Liver (tissue), 9 donors: Measurements from ENCODE around the gene PKD1L1. TPM values are rescaled to one million over a fixed set of nuclear protein-coding genes. Genes with fewer than 3 reads are reported as not detected.

ENCODE experiments used
- DNase-seq: peaks from one replicate; pipeline ENCODE4 v3.0.0-alpha.2; 2017; ENCODE audit warnings: low spot score
- H3K27ac ChIP-seq, 2 donors: one replicate each; pipeline ENCODE4 v1.7.0; 2013; ENCODE audit warnings: inconsistent platforms in 2 of 2, low read length in 2 of 2, control low read depth in 1 of 2, low read depth in 1 of 2, mild to moderate bottlenecking in 1 of 2
- H3K27me3 ChIP-seq, 4 donors: one replicate each; pipeline versions ENCODE4 v1.6.1 to v1.7.0; 2013; ENCODE audit warnings: low read length in 3 of 4, inconsistent platforms in 1 of 4, mild to moderate bottlenecking in 1 of 4, moderate library complexity in 1 of 4; ENCODE audit not compliant: control insufficient read depth in 4 of 4, insufficient read depth in 4 of 4
- H3K36me3 ChIP-seq, 4 donors: one replicate each; pipeline versions ENCODE4 v1.6.1 to v1.7.0; 2013; ENCODE audit warnings: low read length in 3 of 4, mild to moderate bottlenecking in 3 of 4, low read depth in 1 of 4, moderate library complexity in 1 of 4; ENCODE audit not compliant: control insufficient read depth in 4 of 4, insufficient read depth in 3 of 4
- H3K4me1 ChIP-seq, 4 donors: one replicate each; pipeline versions ENCODE4 v1.6.1 to v1.7.0; 2013; ENCODE audit warnings: low read length in 3 of 4, mild to moderate bottlenecking in 3 of 4, moderate library complexity in 1 of 4; ENCODE audit not compliant: control insufficient read depth in 4 of 4, insufficient read depth in 4 of 4
- H3K4me3 ChIP-seq, 3 donors: one replicate each; pipeline versions ENCODE4 v1.6.1 to v1.7.0; 2013; ENCODE audit warnings: low read length in 3 of 3, control low read depth in 1 of 3, low read depth in 1 of 3, mild to moderate bottlenecking in 1 of 3
- H3K9ac ChIP-seq, 2 donors: one replicate each; pipeline ENCODE4 v1.7.0; 2013; ENCODE audit warnings: low read length in 2 of 2, mild to moderate bottlenecking in 2 of 2, moderate library complexity in 2 of 2, control low read depth in 1 of 2, low read depth in 1 of 2
- H3K9me3 ChIP-seq, 4 donors: one replicate each; pipeline versions ENCODE4 v1.6.1 to v1.7.0; 2013; ENCODE audit warnings: low read length in 3 of 4; ENCODE audit not compliant: control insufficient read depth in 4 of 4
- ATF3 ChIP-seq: IDR thresholded peaks from 2 replicates; pipeline ENCODE4 v1.6.1; 2016; ENCODE audit warnings: antibody characterized with exemption
- CTCF ChIP-seq: fragments of 150-350 bp; IDR thresholded peaks from 2 replicates; pipeline ENCODE4 v1.5.1; 2017; ENCODE audit warnings: improper control_type of control experiment, low read depth, low read length; ENCODE audit not compliant: missing input control
- EGR1 ChIP-seq, 2 donors: IDR thresholded peaks; 2 replicates each; pipeline ENCODE4 v1.6.1; 2016 to 2018; ENCODE audit warnings: antibody characterized with exemption in 2 of 2, low read depth in 2 of 2
- FOXA1 ChIP-seq: IDR thresholded peaks from 2 replicates; pipeline ENCODE4 v1.6.1; 2016; ENCODE audit warnings: antibody characterized with exemption
- FOXA2 ChIP-seq: IDR thresholded peaks from 2 replicates; pipeline ENCODE4 v1.6.1; 2016; ENCODE audit warnings: antibody characterized with exemption
- JUND ChIP-seq, 2 donors: IDR thresholded peaks; 2 replicates each; pipeline ENCODE4 v1.6.1; 2016; ENCODE audit warnings: antibody characterized with exemption in 2 of 2
- MAX ChIP-seq: IDR thresholded peaks from 2 replicates; pipeline ENCODE4 v1.6.1; 2016; ENCODE audit warnings: antibody characterized with exemption
- RAD21 ChIP-seq, 2 donors: IDR thresholded peaks; 2 replicates each; pipeline ENCODE4 v1.6.1; 2016; ENCODE audit warnings: antibody characterized with exemption in 2 of 2, mild to moderate bottlenecking in 2 of 2
- REST ChIP-seq: IDR thresholded peaks from 2 replicates; pipeline ENCODE4 v1.6.1; 2016; ENCODE audit warnings: antibody characterized with exemption, mild to moderate bottlenecking
- YY1 ChIP-seq: IDR thresholded peaks from 2 replicates; pipeline ENCODE4 v1.6.1; 2016; ENCODE audit warnings: antibody characterized with exemption, mild to moderate bottlenecking
- ZBTB33 ChIP-seq: IDR thresholded peaks from 2 replicates; pipeline ENCODE4 v1.6.1; 2016; ENCODE audit warnings: antibody characterized with exemption
- WGBS: extraction: QIAGEN DNeasy Blood & Tissue Kit; methylation state at CpG from one replicate; pipeline ENCODE4 v1.1.7; 2013; 5-methylcytosine and 5-hydroxymethylcytosine counted together
- polyA plus RNA-seq, 2 donors: library from polyadenylated mRNA; stranded (reverse) in 1 of 2; unstranded in 1 of 2; fragments of 200-250 nt in 1 of 2; fragments of >200 nt in 1 of 2; fragmentation: Nextera tagmentation in 1 of 2; extraction: Ambion mirVana in 1 of 2; gene quantifications; one replicate each; pipeline versions ENCODE4 v1.2.1 to v1.2.3, GENCODE V29; 2013 to 2015
- total RNA-seq, 2 donors: library from RNA; depleted of rRNA; stranded (reverse); fragments of >200 nt; gene quantifications; one replicate each; pipeline ENCODE4 v1.2.3, GENCODE V29; 2014
- donor health status: healthy.
- donor health status: healthy.
- donor health status: healthy.
- donor health status: healthy.
- donor health status: healthy.

PKD1L1 gene
- total and polyA plus RNA-seq, 4 donors, result 0.08 to 0.25 (median 0.11) TPM

- H3K9ac ChIP-seq, result no peak overlapping the region
- no peaks in the 10 kb centered on the region for H3K9me3 ChIP-seq
- H3K27ac ChIP-seq, result no peak overlapping the region
- H3K36me3 ChIP-seq, result peaks cover 15 to 57% (median 54%) of the 10 kb centered on the region in 4 donors
- no peak for DNase-seq
- WGBS, result 94% methylated on average over 5 of the region's 5 CpGs
- TF ChIP-seq YY1 (no peak), MAX (no peak), ZBTB33 (no peak), REST (no peak), FOXA2 (no peak), FOXA1 (no peak), RAD21 (IDR thresholded peaks at IDR 0.05) (no peak), JUND (IDR thresholded peaks at IDR 0.05) (no peak), CTCF (no peak), EGR1 (IDR thresholded peaks at IDR 0.05; ENCODE audit: low read depth in 2 of 2) (no peak), ATF3 (no peak)
- no peaks in the 10 kb centered on the region for H3K27me3 ChIP-seq
- H3K4me1 ChIP-seq, result peaks cover 0 to 1% (median 0%) of the 10 kb centered on the region in 4 donors
- no peak overlapping the region for H3K4me3 ChIP-seq
These were observed 18.9 kb upstream of the PKD1L1 start for GRCh38 chr7:47967123-47967522.

GRCh38 chr7:47965456-47965855 is 17.2 kb upstream of the PKD1L1 start:
- Histone ChIP-seq H3K27ac (no peak overlapping the region), H3K9me3 (no peaks in the 10 kb centered on the region), H3K36me3 (peaks cover 16 to 65% (median 62%) of the 10 kb centered on the region in 4 donors), H3K9ac (no peak overlapping the region), H3K27me3 (no peaks in the 10 kb centered on the region), H3K4me1 (no peaks in the 10 kb centered on the region), H3K4me3 (no peak overlapping the region)
- no peak for DNase-seq
- WGBS, result 89% methylated on average over 5 of the region's 5 CpGs
- TF ChIP-seq YY1, result no peak
- no peak for TF ChIP-seq MAX
